Keratinocyte (primary cell): Measurements from ENCODE around the gene PARP1. TPM values are rescaled to one million over a fixed set of nuclear protein-coding genes. Genes with fewer than 3 reads are reported as not detected.

Experiments
- DNase-seq: peaks from one replicate; pipeline ENCODE4 v3.0.0-alpha.2; 2011; ENCODE audit warnings: low read depth, missing footprints, low spot score
- FAIRE-seq: peaks from 2 replicates; lab custom pipeline; 2011; peaks lifted over from hg19 to GRCh38; lab: Jason Lieb, UNC
- H2AFZ ChIP-seq: 2 replicates; pipeline ENCODE4 v1.6.0; 2012; ENCODE audit warnings: low read length, control low read depth, inconsistent platforms; ENCODE audit not compliant: control insufficient read depth
- H3K27ac ChIP-seq: 2 replicates; pipeline ENCODE4 v1.5.1; 2011; ENCODE audit warnings: low read length; ENCODE audit not compliant: control insufficient read depth, insufficient read depth
- H3K27me3 ChIP-seq: 3 replicates; pipeline ENCODE4 v1.6.0; 2011; ENCODE audit warnings: low read length; ENCODE audit not compliant: control insufficient read depth, insufficient read depth; ENCODE audit errors: extremely low read depth
- H3K36me3 ChIP-seq, 2 experiments: 2 replicates in 1 of 2; 3 replicates in 1 of 2; pipeline ENCODE4 v1.5.1; 2011; ENCODE audit warnings: low read length in 2 of 2, mild to moderate bottlenecking in 1 of 2; ENCODE audit not compliant: control insufficient read depth in 2 of 2, insufficient read depth in 2 of 2; ENCODE audit errors: extremely low read depth in 1 of 2
- H3K4me1 ChIP-seq: 3 replicates; pipeline ENCODE4 v1.5.1; 2011; ENCODE audit warnings: low read length; ENCODE audit not compliant: control insufficient read depth, insufficient read depth; ENCODE audit errors: extremely low read depth
- H3K4me2 ChIP-seq: 3 replicates; pipeline ENCODE4 v1.6.0; 2011; ENCODE audit warnings: low read depth, low read length; ENCODE audit not compliant: control insufficient read depth, insufficient read depth; ENCODE audit errors: extremely low read depth
- H3K4me3 ChIP-seq, 3 experiments: fragments of 200-600 bp in 1 of 3; sonication (generic) in 1 of 3; 2 replicates in 2 of 3; 3 replicates in 1 of 3; pipeline ENCODE4 v1.5.1; 2011 to 2016; ENCODE audit warnings: low read length in 3 of 3, mild to moderate bottlenecking in 3 of 3, control low read depth in 2 of 3, inconsistent platforms in 1 of 3, low read depth in 1 of 3, mixed read lengths in 1 of 3, mixed run types in 1 of 3, moderate library complexity in 1 of 3; ENCODE audit not compliant: control insufficient read depth in 2 of 3, insufficient read depth in 2 of 3; ENCODE audit errors: extremely low read depth in 1 of 3
- H3K79me2 ChIP-seq: 2 replicates; pipeline ENCODE4 v1.6.0; 2012; ENCODE audit warnings: low read length; ENCODE audit not compliant: control insufficient read depth, insufficient read depth
- H3K9ac ChIP-seq: 3 replicates; pipeline ENCODE4 v1.6.0; 2011; ENCODE audit warnings: low read length; ENCODE audit not compliant: control insufficient read depth, insufficient read depth; ENCODE audit errors: extremely low read depth
- H3K9me1 ChIP-seq: 3 replicates; pipeline ENCODE4 v1.6.0; 2011; ENCODE audit warnings: low read length; ENCODE audit not compliant: control insufficient read depth, insufficient read depth; ENCODE audit errors: extremely low read depth
- H3K9me3 ChIP-seq: 2 replicates; pipeline ENCODE4 v1.5.1; 2012; ENCODE audit warnings: low read depth, low read length; ENCODE audit not compliant: control insufficient read depth
- H4K20me1 ChIP-seq: 3 replicates; pipeline ENCODE4 v1.6.0; 2011; ENCODE audit warnings: low read length; ENCODE audit not compliant: control insufficient read depth, insufficient read depth; ENCODE audit errors: extremely low read depth
- EZH2 ChIP-seq: IDR thresholded peaks from one replicate; pipeline ENCODE4 v1.6.1; 2012; ENCODE audit warnings: inconsistent platforms, mild to moderate bottlenecking, low read length, moderate library complexity
- dilution Hi-C: fragments of 300-500 bp; cut with MboI; formaldehyde crosslinking; loops from one replicate; pipeline ENCODE4 v1.7.0; 2020; ENCODE audit warnings: low sequenced_read_pairs; ENCODE audit not compliant: extremely low pct_ligation_motif_present
- polyA plus RNA-seq, 5 experiments: library from polyadenylated mRNA; depleted of rRNA in 3 of 5; stranded (reverse) in 3 of 5; stranded (forward) in 1 of 5; unstranded in 1 of 5; fragments of >200 nt; gene quantifications; 1 replicate in 1 of 5; 2 replicates in 3 of 5; 3 replicates in 1 of 5; pipeline versions ENCODE4 v1.2.1 to v1.2.3, GENCODE V29; 2011 to 2012; ENCODE audit warnings: missing spikeins in 2 of 5, low read depth in 1 of 5, low replicate concordance in 1 of 5
- TF ChIP-seq, protein P1 (sequence below), 3 experiments: IDR thresholded peaks in 1 of 3; conservative IDR thresholded peaks in 1 of 3; optimal IDR thresholded peaks in 1 of 3; 2 replicates in 2 of 3; 3 replicates in 1 of 3; pipeline versions ENCODE3 to v1.5.1; 2011; ENCODE audit warnings: low read length in 3 of 3, mild to moderate bottlenecking in 3 of 3, moderate library complexity in 2 of 3, control low read depth in 1 of 3, inconsistent platforms in 1 of 3; ENCODE audit not compliant: insufficient read depth in 2 of 3; ENCODE audit errors: extremely low read depth in 1 of 3

The PARP1 gene
- polyA plus RNA-seq, 1 donor (not counting 4 experiments of a cell fraction or from before 2014, with no cell fraction given): 62.9 TPM

GRCh38 chr1:226372885-226373284 lies 35.0 kb downstream of the PARP1 start:
- no peak overlapping the region for H3K4me3 ChIP-seq
- no peaks in the 10 kb centered on the region for H3K9me3 ChIP-seq
- DNase-seq: no peak
- TF ChIP-seq, protein P1, sequence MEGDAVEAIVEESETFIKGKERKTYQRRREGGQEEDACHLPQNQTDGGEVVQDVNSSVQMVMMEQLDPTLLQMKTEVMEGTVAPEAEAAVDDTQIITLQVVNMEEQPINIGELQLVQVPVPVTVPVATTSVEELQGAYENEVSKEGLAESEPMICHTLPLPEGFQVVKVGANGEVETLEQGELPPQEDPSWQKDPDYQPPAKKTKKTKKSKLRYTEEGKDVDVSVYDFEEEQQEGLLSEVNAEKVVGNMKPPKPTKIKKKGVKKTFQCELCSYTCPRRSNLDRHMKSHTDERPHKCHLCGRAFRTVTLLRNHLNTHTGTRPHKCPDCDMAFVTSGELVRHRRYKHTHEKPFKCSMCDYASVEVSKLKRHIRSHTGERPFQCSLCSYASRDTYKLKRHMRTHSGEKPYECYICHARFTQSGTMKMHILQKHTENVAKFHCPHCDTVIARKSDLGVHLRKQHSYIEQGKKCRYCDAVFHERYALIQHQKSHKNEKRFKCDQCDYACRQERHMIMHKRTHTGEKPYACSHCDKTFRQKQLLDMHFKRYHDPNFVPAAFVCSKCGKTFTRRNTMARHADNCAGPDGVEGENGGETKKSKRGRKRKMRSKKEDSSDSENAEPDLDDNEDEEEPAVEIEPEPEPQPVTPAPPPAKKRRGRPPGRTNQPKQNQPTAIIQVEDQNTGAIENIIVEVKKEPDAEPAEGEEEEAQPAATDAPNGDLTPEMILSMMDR (optimal IDR thresholded peaks at IDR 0.05 in 1 of 3, IDR thresholded peaks at IDR 0.05 in 1 of 3, conservative IDR thresholded peaks at IDR 0.05 in 1 of 3; ENCODE audit: extremely low read depth in 1 of 3, insufficient read depth in 2 of 3, low read length in 3 of 3): no peak
- TF ChIP-seq EZH2: no peak
- no peaks in the 10 kb centered on the region for H3K9me1 ChIP-seq
- no peak overlapping the region for H2AFZ ChIP-seq
- H3K79me2 ChIP-seq: no peaks in the 10 kb centered on the region
- H3K27ac ChIP-seq: no peak overlapping the region
- H3K9ac ChIP-seq: no peak overlapping the region
- H3K27me3 ChIP-seq: no peaks in the 10 kb centered on the region
- no peaks in the 10 kb centered on the region for H4K20me1 ChIP-seq
- no peak overlapping the region for H3K4me2 ChIP-seq
- H3K36me3 ChIP-seq: peaks cover 20 to 44% of the 10 kb centered on the region in 2 experiments
- no peaks in the 10 kb centered on the region for H3K4me1 ChIP-seq
- dilution Hi-C loops: no loop called here
- no peak for FAIRE-seq

DNA sequence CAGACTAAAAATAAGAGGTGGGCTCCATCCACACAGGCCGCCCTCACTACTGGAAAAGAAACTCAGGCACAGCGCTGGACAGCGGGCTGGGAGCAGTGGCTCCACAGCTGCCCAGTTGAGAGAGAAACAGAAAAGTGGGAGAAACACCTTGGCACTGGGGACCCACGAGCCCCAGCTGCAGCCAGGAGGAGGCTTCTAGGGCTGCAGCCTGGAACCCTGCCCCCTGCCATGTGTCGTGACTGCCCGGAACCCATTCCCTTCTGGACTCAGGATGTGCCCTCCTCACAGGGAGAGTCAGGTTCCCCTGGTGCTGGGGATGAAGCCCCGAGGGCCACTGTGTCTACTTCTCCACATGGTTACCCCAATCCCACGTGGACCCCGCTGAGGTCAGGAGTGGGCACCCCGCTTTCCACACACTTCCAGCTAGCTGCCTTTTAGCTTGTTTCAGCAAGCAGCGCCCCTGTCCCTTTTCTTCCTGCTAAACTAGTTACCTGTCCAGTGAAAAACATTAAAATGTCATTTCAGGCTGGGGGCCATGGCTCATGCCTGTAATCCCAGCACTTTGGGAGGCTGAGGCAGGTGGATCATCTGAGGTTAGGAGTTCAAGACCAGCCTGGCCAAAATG lies 35.9 kb downstream of the PARP1 start:
- dilution Hi-C loops: no loop called here
- no peak for FAIRE-seq
- Histone ChIP-seq H3K27me3 (no peaks in the 10 kb centered on the region), H3K4me2 (no peak overlapping the region), H3K4me3 (no peak overlapping the region), H3K79me2 (no peaks in the 10 kb centered on the region), H3K36me3 (peaks cover 18 to 53% of the 10 kb centered on the region in 2 experiments), H4K20me1 (no peaks in the 10 kb centered on the region), H3K9ac (no peak overlapping the region), H3K4me1 (no peaks in the 10 kb centered on the region), H3K9me3 (no peaks in the 10 kb centered on the region), H3K27ac (no peak overlapping the region), H3K9me1 (no peaks in the 10 kb centered on the region), H2AFZ (no peak overlapping the region)
- no peak for DNase-seq
- TF ChIP-seq, protein P1 (optimal IDR thresholded peaks at IDR 0.05 in 1 of 3, IDR thresholded peaks at IDR 0.05 in 1 of 3, conservative IDR thresholded peaks at IDR 0.05 in 1 of 3; ENCODE audit: extremely low read depth in 1 of 3, insufficient read depth in 2 of 3, low read length in 3 of 3): no peak
- TF ChIP-seq EZH2: no peak
